Activated CD4-positive, CD25-positive, alpha-beta regulatory T cell (primary cell): ENCODE measurements around the gene ANKS1B.

Experiments
- DNase-seq, 4 experiments: peaks; one replicate each; lab custom pipeline; 2025; lab: John Stamatoyannopoulos, UW

Gene ANKS1B

GRCh38 chr12:99128246-99128802 is 856.4 kb downstream of the ANKS1B start:
- no peak for DNase-seq

- no peak for DNase-seq
These were observed 861.8 kb downstream of the ANKS1B start for GRCh38 chr12:99122959-99123358.

DNA sequence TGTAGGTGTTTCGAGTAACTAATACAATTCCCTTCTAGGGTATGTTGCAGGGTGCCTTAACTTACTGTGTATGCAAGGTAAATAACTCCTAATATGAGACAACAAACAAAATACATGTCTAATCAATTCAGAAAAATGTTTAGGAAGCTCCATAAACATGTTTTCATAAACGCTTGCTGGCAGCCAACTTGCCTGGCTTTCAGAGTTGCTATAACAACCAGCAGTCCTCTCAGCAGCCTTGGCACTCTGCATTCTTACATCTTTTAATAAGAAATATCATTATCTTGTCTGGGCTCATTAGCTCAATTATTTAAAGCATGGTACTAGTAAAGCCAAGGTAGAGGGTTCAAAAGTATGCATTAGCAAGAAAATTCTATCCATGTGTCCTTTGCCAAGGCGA is 862.2 kb downstream of the ANKS1B start:
- no peak for DNase-seq

DNA sequence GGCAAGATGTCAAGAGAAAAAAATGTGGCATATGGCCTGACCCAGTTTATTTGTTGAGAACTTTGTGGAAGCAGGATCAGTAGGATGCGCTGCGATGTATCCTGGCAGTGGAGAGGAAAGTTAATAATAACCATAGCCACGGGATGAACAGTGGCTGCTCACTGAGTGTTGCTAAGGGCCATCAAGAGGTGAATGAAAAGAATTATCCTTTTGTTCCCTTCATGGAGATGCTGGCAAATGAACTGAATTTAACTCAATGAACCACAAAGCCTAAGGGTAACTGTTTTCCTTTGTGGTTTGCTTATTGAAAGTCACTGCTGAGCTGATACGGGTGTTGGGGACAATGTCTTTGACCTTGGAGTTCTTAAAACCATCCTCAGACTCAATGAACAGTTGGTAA is 863.2 kb downstream of the ANKS1B start:
- DNase-seq, result no peak

DNA sequence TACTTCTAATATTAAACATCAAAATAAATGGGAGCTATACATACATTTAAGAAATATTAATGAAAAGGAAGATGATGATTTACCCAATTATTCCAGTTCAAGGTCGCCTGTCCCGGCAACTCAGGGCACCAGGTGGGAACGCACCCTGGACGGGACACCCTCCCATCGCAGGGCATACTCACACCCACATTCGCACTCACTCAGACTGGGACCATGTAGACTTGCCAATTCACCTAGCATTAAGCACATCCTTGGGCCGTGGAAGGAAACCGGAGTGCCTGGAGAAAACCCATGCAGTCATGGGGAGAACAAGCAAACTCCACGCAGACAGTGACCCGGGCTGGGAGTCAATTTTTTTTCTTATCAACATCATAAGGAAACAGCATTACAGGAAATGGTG is 864.8 kb downstream of the ANKS1B start:
- DNase-seq, result no peak

DNA sequence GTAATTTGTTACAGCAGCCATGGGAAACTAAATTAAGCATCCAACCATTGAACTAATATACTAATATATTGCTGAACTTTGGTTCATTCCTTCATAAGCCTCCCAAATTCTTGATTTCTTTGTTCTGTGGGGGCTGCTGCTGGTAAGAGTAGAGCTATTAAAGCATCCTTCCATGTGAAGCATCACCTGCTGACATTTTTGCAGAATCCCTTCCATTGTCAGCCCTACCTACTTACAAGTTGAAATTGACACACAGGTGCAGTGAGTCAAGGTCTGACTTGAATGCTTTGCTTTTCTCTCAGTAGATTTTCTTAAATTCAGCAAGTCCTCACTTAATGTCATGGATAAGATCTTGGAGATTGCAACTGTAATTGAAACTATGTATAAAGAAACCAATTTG is 865.3 kb downstream of the ANKS1B start:
- DNase-seq, result no peak

- DNase-seq, result no peak
These were observed 873.1 kb downstream of the ANKS1B start for GRCh38 chr12:99111600-99111999.

DNA sequence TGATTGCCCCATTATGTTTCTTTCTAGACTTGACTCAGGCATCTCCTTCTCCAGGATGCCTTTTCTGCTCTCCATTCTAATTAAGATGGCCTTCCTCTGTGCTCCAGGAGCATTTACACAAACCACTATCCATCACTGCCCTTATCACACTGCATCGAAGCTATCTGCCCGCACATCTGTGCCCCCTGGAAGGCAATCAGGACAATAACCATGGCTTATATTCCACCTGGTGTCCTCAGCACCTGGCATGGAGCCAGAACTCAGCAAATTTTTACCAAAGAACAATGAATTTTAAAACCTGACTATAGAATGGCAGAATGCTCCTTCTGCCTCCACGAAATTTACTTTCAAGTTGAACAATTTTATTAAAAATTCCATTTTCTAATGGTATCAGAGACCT is 873.9 kb downstream of the ANKS1B start:
- DNase-seq, result no peak

- DNase-seq, result no peak
These were observed 874.5 kb downstream of the ANKS1B start for GRCh38 chr12:99110212-99110611.

DNA sequence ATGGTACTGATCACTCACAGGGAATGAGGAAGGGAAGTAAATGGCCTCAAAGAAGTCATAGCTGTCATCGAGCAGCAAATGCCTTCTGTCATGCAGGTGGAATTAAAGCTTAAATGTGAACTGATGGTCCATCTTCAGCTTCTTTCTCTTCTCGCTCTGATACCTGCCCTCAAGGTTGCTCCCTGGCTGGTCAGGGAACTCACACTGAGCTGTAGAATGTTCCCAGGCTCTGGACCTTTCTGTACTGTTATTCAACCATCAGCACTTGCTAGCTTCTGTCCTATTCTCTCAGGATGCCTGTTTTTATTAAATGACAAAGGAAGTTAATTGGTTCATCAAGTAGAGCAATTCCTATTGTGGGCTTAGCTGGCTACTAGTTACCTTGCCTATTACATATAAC is 875.8 kb downstream of the ANKS1B start:
- no peak for DNase-seq

DNA sequence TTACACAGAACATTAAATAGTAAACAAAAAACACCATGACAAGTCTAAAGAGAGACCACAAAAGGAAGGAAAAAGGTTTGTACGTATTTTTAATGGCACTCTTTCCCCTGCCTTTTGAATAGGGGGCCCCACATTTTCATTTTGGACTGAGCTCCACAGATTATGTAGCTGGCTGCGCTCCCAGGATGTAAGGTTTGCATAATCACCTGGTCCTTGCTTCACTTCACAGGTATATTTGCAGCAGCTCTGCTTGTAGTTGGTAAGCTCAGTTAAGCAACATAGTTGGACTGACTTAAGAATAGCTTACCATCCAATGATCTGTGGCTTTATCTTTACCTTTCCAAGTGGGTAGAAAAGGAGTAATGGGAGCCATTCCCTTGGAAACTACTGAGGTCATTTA is 885.0 kb downstream of the ANKS1B start:
- DNase-seq, result no peak

- no peak for DNase-seq
These were observed 887.6 kb downstream of the ANKS1B start for GRCh38 chr12:99097171-99097570.

GRCh38 chr12:99093166-99093565 is 891.6 kb downstream of the ANKS1B start:
- no peak for DNase-seq

GRCh38 chr12:99092100-99092851 is 892.5 kb downstream of the ANKS1B start:
- DNase-seq, result no peak

DNA sequence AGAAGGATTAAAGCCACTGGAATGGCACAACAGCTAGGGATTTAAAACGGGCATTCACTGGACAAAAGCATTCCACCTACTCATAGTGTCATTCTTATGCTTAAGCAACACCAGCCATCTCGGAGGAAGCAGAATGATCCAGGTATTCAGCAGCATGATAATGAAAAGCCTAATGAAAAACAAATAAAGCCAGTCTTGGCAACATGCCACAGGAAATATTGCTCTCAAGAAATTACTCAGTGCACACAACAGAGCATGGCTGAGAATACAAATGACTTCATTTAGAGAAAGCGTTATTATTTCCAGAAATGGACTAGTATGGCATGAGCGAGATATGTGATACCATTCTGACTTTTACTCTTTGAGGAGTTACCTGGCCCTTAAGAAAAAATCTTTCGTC is 897.5 kb downstream of the ANKS1B start:
- DNase-seq, result no peak

DNA sequence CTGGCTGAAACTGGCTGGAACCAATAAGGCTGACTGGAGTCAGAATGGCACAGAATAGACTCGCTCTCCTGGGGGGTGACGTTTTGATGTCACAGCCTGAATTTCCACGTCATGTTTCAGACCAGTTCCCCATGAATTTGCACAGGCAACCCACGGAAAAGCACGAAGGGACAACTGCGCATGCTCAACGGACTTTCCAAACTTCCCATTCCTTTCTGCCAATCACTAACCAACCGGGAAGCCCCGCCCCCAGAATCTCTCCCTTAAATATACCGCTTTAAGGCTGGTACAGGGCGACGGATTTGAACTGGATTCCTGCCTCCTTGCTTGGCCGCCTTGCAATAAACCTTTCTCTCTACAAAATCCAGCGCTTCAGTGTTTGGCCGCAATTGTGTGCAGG is 904.9 kb downstream of the ANKS1B start:
- DNase-seq, result no peak

GRCh38 chr12:99068993-99069747 is 915.6 kb downstream of the ANKS1B start:
- DNase-seq, result no peak

GRCh38 chr12:99067171-99067785 is 917.5 kb downstream of the ANKS1B start:
- DNase-seq, result no peak

DNA sequence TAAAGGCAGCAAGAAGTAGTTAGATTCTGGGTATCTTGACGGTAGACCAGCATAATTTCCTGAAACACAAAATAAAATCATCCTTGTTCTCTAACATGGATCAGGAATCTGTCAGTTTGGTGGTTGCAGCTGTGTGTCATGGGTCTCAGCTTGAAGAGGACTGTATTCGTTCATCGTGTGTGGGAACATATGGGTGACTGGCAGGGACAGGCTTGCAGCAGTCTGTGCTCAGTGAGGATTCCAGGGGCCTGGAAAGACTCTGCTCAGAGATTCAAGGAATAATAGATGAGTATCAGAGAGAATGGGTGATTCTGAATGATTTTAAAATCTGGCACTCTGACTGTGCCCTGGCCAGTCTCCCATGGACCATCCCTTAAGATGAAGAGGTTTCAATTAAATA is 918.0 kb downstream of the ANKS1B start:
- DNase-seq, result no peak

DNA sequence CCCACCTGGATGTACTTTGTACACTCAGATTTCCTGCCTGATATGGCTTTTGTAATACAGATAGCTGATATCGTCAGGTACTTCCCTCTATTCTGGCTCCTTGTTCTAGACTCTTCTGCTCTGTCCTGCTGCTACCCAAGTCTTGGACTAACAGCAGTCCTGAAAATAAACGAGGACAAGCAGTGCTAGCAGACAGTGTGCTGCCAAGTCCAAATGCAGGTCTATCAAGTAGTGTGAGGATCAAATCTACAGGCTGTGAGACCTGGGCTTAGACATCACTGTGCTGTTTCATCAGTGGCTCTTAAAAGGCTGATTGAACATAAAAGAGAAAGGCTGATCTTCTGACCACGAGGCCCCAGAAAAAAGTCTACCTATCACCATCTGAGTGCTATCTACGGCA is 921.6 kb downstream of the ANKS1B start:
- DNase-seq, result no peak

DNA sequence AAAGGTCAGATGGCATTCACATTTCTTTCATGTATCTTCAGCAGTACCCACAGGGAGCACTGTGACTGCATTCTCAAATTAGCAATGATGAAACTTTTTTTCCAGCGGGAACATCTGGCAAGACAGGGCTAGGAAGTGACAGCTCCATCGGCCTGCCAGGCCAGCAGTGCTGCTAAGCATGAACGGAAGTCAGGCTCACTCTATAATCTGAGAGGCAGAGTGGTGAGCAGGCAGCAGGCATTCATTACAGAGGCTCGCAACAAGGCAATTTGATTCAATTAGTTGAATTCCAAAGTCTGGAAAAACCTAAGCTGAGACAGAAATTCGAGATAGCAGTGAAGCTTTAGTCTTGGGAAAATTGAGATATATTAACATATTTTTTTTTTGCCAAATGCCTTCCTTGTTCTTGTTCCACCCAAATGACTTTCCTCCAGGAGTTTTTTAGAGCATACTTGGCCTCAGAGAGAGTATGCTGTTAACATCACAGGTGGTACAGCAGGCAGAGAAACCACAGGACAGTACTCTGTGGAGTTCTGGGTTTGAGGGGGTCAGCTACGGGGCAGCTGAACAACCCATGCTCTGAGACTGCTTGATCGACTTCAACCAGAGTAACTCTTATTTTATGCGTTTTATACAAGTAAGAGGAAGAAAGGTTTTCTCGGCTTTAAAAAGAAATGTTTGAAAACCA is 924.8 kb downstream of the ANKS1B start:
- no peak for DNase-seq

- DNase-seq, result no peak
These were observed 927.1 kb downstream of the ANKS1B start for GRCh38 chr12:99057670-99058069.
